Liver (tissue), 9 donors: ENCODE data around the gene ASPSCR1. TPM values are rescaled to one million over a fixed set of nuclear protein-coding genes. Genes with fewer than 3 reads are reported as not detected.

ENCODE experiments used
- DNase-seq: peaks from one replicate; pipeline ENCODE4 v3.0.0-alpha.2; 2017; ENCODE audit warnings: low spot score
- H3K27ac ChIP-seq, 2 donors: one replicate each; pipeline ENCODE4 v1.7.0; 2013; ENCODE audit warnings: inconsistent platforms in 2 of 2, low read length in 2 of 2, control low read depth in 1 of 2, low read depth in 1 of 2, mild to moderate bottlenecking in 1 of 2
- H3K27me3 ChIP-seq, 4 donors: one replicate each; pipeline versions ENCODE4 v1.6.1 to v1.7.0; 2013; ENCODE audit warnings: low read length in 3 of 4, inconsistent platforms in 1 of 4, mild to moderate bottlenecking in 1 of 4, moderate library complexity in 1 of 4; ENCODE audit not compliant: control insufficient read depth in 4 of 4, insufficient read depth in 4 of 4
- H3K36me3 ChIP-seq, 4 donors: one replicate each; pipeline versions ENCODE4 v1.6.1 to v1.7.0; 2013; ENCODE audit warnings: low read length in 3 of 4, mild to moderate bottlenecking in 3 of 4, low read depth in 1 of 4, moderate library complexity in 1 of 4; ENCODE audit not compliant: control insufficient read depth in 4 of 4, insufficient read depth in 3 of 4
- H3K4me1 ChIP-seq, 4 donors: one replicate each; pipeline versions ENCODE4 v1.6.1 to v1.7.0; 2013; ENCODE audit warnings: low read length in 3 of 4, mild to moderate bottlenecking in 3 of 4, moderate library complexity in 1 of 4; ENCODE audit not compliant: control insufficient read depth in 4 of 4, insufficient read depth in 4 of 4
- H3K4me3 ChIP-seq, 3 donors: one replicate each; pipeline versions ENCODE4 v1.6.1 to v1.7.0; 2013; ENCODE audit warnings: low read length in 3 of 3, control low read depth in 1 of 3, low read depth in 1 of 3, mild to moderate bottlenecking in 1 of 3
- H3K9ac ChIP-seq, 2 donors: one replicate each; pipeline ENCODE4 v1.7.0; 2013; ENCODE audit warnings: low read length in 2 of 2, mild to moderate bottlenecking in 2 of 2, moderate library complexity in 2 of 2, control low read depth in 1 of 2, low read depth in 1 of 2
- H3K9me3 ChIP-seq, 4 donors: one replicate each; pipeline versions ENCODE4 v1.6.1 to v1.7.0; 2013; ENCODE audit warnings: low read length in 3 of 4; ENCODE audit not compliant: control insufficient read depth in 4 of 4
- ATF3 ChIP-seq: IDR thresholded peaks from 2 replicates; pipeline ENCODE4 v1.6.1; 2016; ENCODE audit warnings: antibody characterized with exemption
- CTCF ChIP-seq: fragments of 150-350 bp; IDR thresholded peaks from 2 replicates; pipeline ENCODE4 v1.5.1; 2017; ENCODE audit warnings: improper control_type of control experiment, low read depth, low read length; ENCODE audit not compliant: missing input control
- EGR1 ChIP-seq, 2 donors: IDR thresholded peaks; 2 replicates each; pipeline ENCODE4 v1.6.1; 2016 to 2018; ENCODE audit warnings: antibody characterized with exemption in 2 of 2, low read depth in 2 of 2
- FOXA1 ChIP-seq: IDR thresholded peaks from 2 replicates; pipeline ENCODE4 v1.6.1; 2016; ENCODE audit warnings: antibody characterized with exemption
- FOXA2 ChIP-seq: IDR thresholded peaks from 2 replicates; pipeline ENCODE4 v1.6.1; 2016; ENCODE audit warnings: antibody characterized with exemption
- GABPA ChIP-seq, 2 donors: IDR thresholded peaks in 1 of 2; conservative IDR thresholded peaks in 1 of 2; 2 replicates each; pipeline ENCODE4 v1.6.1; 2016; ENCODE audit warnings: antibody characterized with exemption in 2 of 2, mild to moderate bottlenecking in 1 of 2, moderate library complexity in 1 of 2
- HNF4A ChIP-seq, 2 donors: conservative IDR thresholded peaks; 2 replicates each; pipeline ENCODE4 v1.6.1; 2016; ENCODE audit warnings: antibody characterized with exemption in 2 of 2, mild to moderate bottlenecking in 2 of 2
- HNF4G ChIP-seq: IDR thresholded peaks from 2 replicates; pipeline ENCODE4 v1.6.1; 2016; ENCODE audit warnings: antibody characterized with exemption
- JUND ChIP-seq, 2 donors: IDR thresholded peaks; 2 replicates each; pipeline ENCODE4 v1.6.1; 2016; ENCODE audit warnings: antibody characterized with exemption in 2 of 2
- MAX ChIP-seq: IDR thresholded peaks from 2 replicates; pipeline ENCODE4 v1.6.1; 2016; ENCODE audit warnings: antibody characterized with exemption
- NR2F2 ChIP-seq: IDR thresholded peaks from 2 replicates; pipeline ENCODE4 v1.6.1; 2016; ENCODE audit warnings: antibody characterized with exemption
- RAD21 ChIP-seq, 2 donors: IDR thresholded peaks; 2 replicates each; pipeline ENCODE4 v1.6.1; 2016; ENCODE audit warnings: antibody characterized with exemption in 2 of 2, mild to moderate bottlenecking in 2 of 2
- REST ChIP-seq: IDR thresholded peaks from 2 replicates; pipeline ENCODE4 v1.6.1; 2016; ENCODE audit warnings: antibody characterized with exemption, mild to moderate bottlenecking
- RXRA ChIP-seq, 2 donors: IDR thresholded peaks; 2 replicates each; pipeline ENCODE4 v1.6.1; 2017 to 2018; ENCODE audit warnings: antibody characterized with exemption in 2 of 2, mild to moderate bottlenecking in 1 of 2
- SP1 ChIP-seq: IDR thresholded peaks from 2 replicates; pipeline ENCODE4 v1.6.1; 2018; ENCODE audit warnings: antibody characterized with exemption, mild to moderate bottlenecking
- TAF1 ChIP-seq: conservative IDR thresholded peaks from 2 replicates; pipeline ENCODE4 v1.6.1; 2016; ENCODE audit warnings: antibody characterized with exemption, mild to moderate bottlenecking
- YY1 ChIP-seq: IDR thresholded peaks from 2 replicates; pipeline ENCODE4 v1.6.1; 2016; ENCODE audit warnings: antibody characterized with exemption, mild to moderate bottlenecking
- ZBTB33 ChIP-seq: IDR thresholded peaks from 2 replicates; pipeline ENCODE4 v1.6.1; 2016; ENCODE audit warnings: antibody characterized with exemption
- WGBS: extraction: QIAGEN DNeasy Blood & Tissue Kit; methylation state at CpG from one replicate; pipeline ENCODE4 v1.1.7; 2013; 5-methylcytosine and 5-hydroxymethylcytosine counted together
- polyA plus RNA-seq, 2 donors: library from polyadenylated mRNA; stranded (reverse) in 1 of 2; unstranded in 1 of 2; fragments of 200-250 nt in 1 of 2; fragments of >200 nt in 1 of 2; fragmentation: Nextera tagmentation in 1 of 2; extraction: Ambion mirVana in 1 of 2; gene quantifications; one replicate each; pipeline versions ENCODE4 v1.2.1 to v1.2.3, GENCODE V29; 2013 to 2015
- total RNA-seq, 2 donors: library from RNA; depleted of rRNA; stranded (reverse); fragments of >200 nt; gene quantifications; one replicate each; pipeline ENCODE4 v1.2.3, GENCODE V29; 2014
- donor health status: healthy.
- donor health status: healthy.
- donor health status: healthy.
- donor health status: healthy.
- donor health status: healthy.

ASPSCR1 gene
- total and polyA plus RNA-seq, 4 donors: 17.8 to 26.2 (median 20.4) TPM

- H3K9ac ChIP-seq: no peak overlapping the region
- H3K27me3 ChIP-seq: no peaks in the 10 kb centered on the region
- H3K27ac ChIP-seq: no peak overlapping the region
- H3K4me3 ChIP-seq: no peak overlapping the region
- WGBS: 93% methylated on average over 14 of the region's 14 CpGs
- H3K4me1 ChIP-seq: peaks cover 8 to 25% (median 13%) of the 10 kb centered on the region in 4 donors
- H3K36me3 ChIP-seq: no peaks in the 10 kb centered on the region
- no peaks in the 10 kb centered on the region for H3K9me3 ChIP-seq
- no peak for DNase-seq
- TF ChIP-seq HNF4G (no peak), CTCF (no peak), NR2F2 (no peak), RXRA (IDR thresholded peaks at IDR 0.05) (no peak), YY1 (no peak), FOXA1 (no peak), JUND (IDR thresholded peaks at IDR 0.05) (no peak), MAX (no peak), TAF1 (no peak), SP1 (no peak)
These were observed 44.2 kb upstream of the ASPSCR1 start for GRCh38 chr17:81933178-81933699.

- TF ChIP-seq GABPA (IDR thresholded peaks at IDR 0.05 in 1 of 2, conservative IDR thresholded peaks at IDR 0.05 in 1 of 2) (no peak), CTCF (no peak), EGR1 (IDR thresholded peaks at IDR 0.05; ENCODE audit: low read depth in 2 of 2) (no peak), RXRA (IDR thresholded peaks at IDR 0.05) (no peak), RAD21 (IDR thresholded peaks at IDR 0.05) (no peak), MAX (no peak), YY1 (no peak), SP1 (no peak), HNF4A (conservative IDR thresholded peaks at IDR 0.05) (no peak), JUND (IDR thresholded peaks at IDR 0.05) (no peak), NR2F2 (no peak), REST (no peak), ZBTB33 (no peak), TAF1 (no peak), HNF4G (no peak), ATF3 (no peak), FOXA1 (no peak), FOXA2 (no peak)
- Histone ChIP-seq H3K9ac (no peak overlapping the region), H3K4me3 (no peak overlapping the region), H3K4me1 (peaks cover 8 to 16% (median 11%) of the 10 kb centered on the region in 4 donors), H3K27me3 (no peaks in the 10 kb centered on the region), H3K9me3 (no peaks in the 10 kb centered on the region), H3K27ac (no peak overlapping the region), H3K36me3 (no peaks in the 10 kb centered on the region)
- DNase-seq: no peak
- WGBS: 93% methylated on average over 23 of the region's 23 CpGs
These were observed 43.2 kb upstream of the ASPSCR1 start for GRCh38 chr17:81934098-81934757.
